ENCODE data around the gene KCNMB4.
"Not testable (repeated sequence)": the region's sequence is repeated elsewhere in the genome, so short reads cannot be mapped to it uniquely, and the experiment has no call there.

The KCNMB4 gene

GRCh38 chr12:70372881-70373280, 6.8 kb downstream of the KCNMB4 start:
- DNase-seq (ENCODE audit: low read depth) = no peak

- DNase-seq (ENCODE audit: low read depth) = no peak
These were observed 13.8 kb downstream of the KCNMB4 start for GRCh38 chr12:70379846-70380245.

- DNase-seq (ENCODE audit: low read depth) = peak; percentile 45
These were observed 17.4 kb downstream of the KCNMB4 start for GRCh38 chr12:70383484-70383883.

GRCh38 chr12:70383886-70384285, 17.8 kb downstream of the KCNMB4 start:
- DNase-seq (ENCODE audit: low read depth) = peak; percentile 20

- no peak for DNase-seq (ENCODE audit: low read depth)
These were observed 20.7 kb downstream of the KCNMB4 start for GRCh38 chr12:70386771-70387170.

- no peak for DNase-seq (ENCODE audit: low read depth)
These were observed 23.6 kb downstream of the KCNMB4 start for GRCh38 chr12:70389678-70390077.

- not testable (repeated sequence) for DNase-seq (ENCODE audit: low read depth)
These were observed 26.5 kb downstream of the KCNMB4 start for GRCh38 chr12:70392631-70393030.

GRCh38 chr12:70393787-70394499, 27.9 kb downstream of the KCNMB4 start:
- DNase-seq (ENCODE audit: low read depth) = peak; percentile 85

GRCh38 chr12:70398002-70398401, 31.9 kb downstream of the KCNMB4 start:
- no peak for DNase-seq (ENCODE audit: low read depth)

- DNase-seq (ENCODE audit: low read depth) = no peak
These were observed 32.8 kb downstream of the KCNMB4 start for GRCh38 chr12:70398862-70399261.

- no peak for DNase-seq (ENCODE audit: low read depth)
These were observed 33.2 kb downstream of the KCNMB4 start for GRCh38 chr12:70399311-70399710.

GRCh38 chr12:70400124-70400523, 34.0 kb downstream of the KCNMB4 start:
- DNase-seq (ENCODE audit: low read depth) = no peak

- peak; percentile 11 for DNase-seq (ENCODE audit: low read depth)
These were observed 36.5 kb downstream of the KCNMB4 start for GRCh38 chr12:70402597-70402996.

- DNase-seq (ENCODE audit: low read depth) = no peak
These were observed 37.7 kb downstream of the KCNMB4 start for GRCh38 chr12:70403826-70404225.

GRCh38 chr12:70408004-70408790, 42.1 kb downstream of the KCNMB4 start:
- no peak for DNase-seq (ENCODE audit: low read depth)

- DNase-seq (ENCODE audit: low read depth) = no peak
These were observed 49.9 kb downstream of the KCNMB4 start for GRCh38 chr12:70415987-70416386.

GRCh38 chr12:70417121-70417520, 51.0 kb downstream of the KCNMB4 start:
- DNase-seq (ENCODE audit: low read depth) = no peak

- peak; percentile 70 for DNase-seq (ENCODE audit: low read depth)
These were observed 52.0 kb downstream of the KCNMB4 start for GRCh38 chr12:70418101-70418500.

- DNase-seq (ENCODE audit: low read depth) = no peak
These were observed 56.5 kb downstream of the KCNMB4 start for GRCh38 chr12:70422631-70423030.

- DNase-seq (ENCODE audit: low read depth) = no peak
These were observed 60.5 kb downstream of the KCNMB4 start for GRCh38 chr12:70426620-70427019.

GRCh38 chr12:70427611-70428010, 61.5 kb downstream of the KCNMB4 start:
- DNase-seq (ENCODE audit: low read depth) = peak; percentile 32

- no peak for DNase-seq (ENCODE audit: low read depth)
These were observed 64.3 kb downstream of the KCNMB4 start for GRCh38 chr12:70430400-70430799.

- DNase-seq (ENCODE audit: low read depth) = no peak
These were observed 70.7 kb downstream of the KCNMB4 start for GRCh38 chr12:70436836-70437235.

All from EH (cell line).